SK-N-SH (cell line): Measurements from ENCODE around the gene SAP30L. TPM values are rescaled to one million over a fixed set of nuclear protein-coding genes. Genes with fewer than 3 reads are reported as not detected.

Experiments used
- CTCF ChIA-PET: fragments of 300-600, 350-600 bp; formaldehyde crosslinking; extraction: SDS; loops from one replicate; lab custom pipeline; 2021; lab: Yijun Ruan, JAX
- POLR2A ChIA-PET: fragments of 350-600 bp; sonication (Branson Sonifier 250); formaldehyde crosslinking; extraction: SDS; loops from one replicate; lab custom pipeline; 2020; ENCODE audit warnings: antibody characterized with exemption, inconsistent platforms; lab: Yijun Ruan, JAX
- DNase-seq: peaks from one replicate; pipeline ENCODE4 v3.0.0; 2012
- H2AFZ ChIP-seq: fragments of 200-600 bp; sonication (generic); 2 replicates; pipeline ENCODE4 v1.8.1; 2016; ENCODE audit warnings: antibody characterized with exemption, mild to moderate bottlenecking, low read depth
- H3F3A ChIP-seq: fragments of 200-600 bp; sonication (generic); replicated peaks from 2 replicates; pipeline ENCODE3; 2016; ENCODE audit warnings: antibody characterized with exemption, mild to moderate bottlenecking; ENCODE audit not compliant: insufficient read depth
- H3K27ac ChIP-seq, 2 experiments: fragments of 200-500 bp in 1 of 2; fragments of 200-600 bp in 1 of 2; sonication (Bioruptor generic) in 1 of 2; sonication (generic), shearing (Covaris generic) in 1 of 2; 2 replicates each; pipeline versions ENCODE4 v1.5.1 to v1.6.1; 2014 to 2016; ENCODE audit warnings: low read depth in 2 of 2, inconsistent platforms in 1 of 2, low read length in 1 of 2, mild to moderate bottlenecking in 1 of 2, mixed read lengths in 1 of 2
- H3K27me3 ChIP-seq: fragments of 200-600 bp; sonication (generic), shearing (Covaris generic); 2 replicates; pipeline ENCODE4 v1.6.1; 2016; ENCODE audit warnings: mixed run types; ENCODE audit not compliant: insufficient read depth
- H3K36me3 ChIP-seq, 2 experiments: fragments of 200-500 bp in 1 of 2; fragments of 200-600 bp in 1 of 2; sonication (Bioruptor generic) in 1 of 2; sonication (generic) in 1 of 2; replicated peaks in 1 of 2; 2 replicates each; pipeline versions ENCODE3 to v1.5.1; 2014 to 2016; ENCODE audit warnings: low read length in 1 of 2, mild to moderate bottlenecking in 1 of 2; ENCODE audit not compliant: insufficient read depth in 2 of 2, control insufficient read depth in 1 of 2
- H3K4me1 ChIP-seq, 2 experiments: fragments of 200-500 bp in 1 of 2; fragments of 200-600 bp in 1 of 2; sonication (Bioruptor generic) in 1 of 2; sonication (generic), shearing (Covaris generic) in 1 of 2; 2 replicates each; pipeline versions ENCODE4 v1.5.1 to v1.6.1; 2014 to 2016; ENCODE audit warnings: low read depth in 1 of 2, low read length in 1 of 2, mixed run types in 1 of 2; ENCODE audit not compliant: insufficient read depth in 2 of 2, control insufficient read depth in 1 of 2
- H3K4me2 ChIP-seq: fragments of 200-600 bp; sonication (generic), shearing (Covaris generic); 2 replicates; pipeline ENCODE4 v1.6.1; 2017; ENCODE audit warnings: mixed run types
- H3K4me3 ChIP-seq, 2 experiments: fragments of 200-500 bp in 1 of 2; fragments of 200-600 bp in 1 of 2; sonication (Bioruptor generic) in 1 of 2; sonication (generic), shearing (Covaris generic) in 1 of 2; 2 replicates each; pipeline versions ENCODE4 v1.5.1 to v1.8.1; 2014 to 2016; ENCODE audit warnings: low read depth in 2 of 2, inconsistent platforms in 1 of 2, low read length in 1 of 2, mild to moderate bottlenecking in 1 of 2, mixed read lengths in 1 of 2, moderate library complexity in 1 of 2
- H3K79me2 ChIP-seq: fragments of 200-600 bp; sonication (generic); 2 replicates; pipeline ENCODE4 v1.8.1; 2017; ENCODE audit warnings: mild to moderate bottlenecking; ENCODE audit not compliant: insufficient read depth
- H3K9ac ChIP-seq: fragments of 200-600 bp; sonication (generic); 2 replicates; pipeline ENCODE4 v1.6.1; 2017; ENCODE audit warnings: mixed run types
- H3K9me2 ChIP-seq: fragments of 200-600 bp; sonication (generic); 2 replicates; pipeline ENCODE4 v1.6.1; 2017; ENCODE audit warnings: mixed run types
- H3K9me3 ChIP-seq: fragments of 200-600 bp; sonication (generic); 2 replicates; pipeline ENCODE4 v1.6.1; 2017; ENCODE audit warnings: mixed run types, mild to moderate bottlenecking, moderate library complexity
- H4K20me1 ChIP-seq: fragments of 200-600 bp; sonication (generic); 2 replicates; pipeline ENCODE4 v1.6.1; 2017; ENCODE audit warnings: mild to moderate bottlenecking, mixed run types; ENCODE audit not compliant: insufficient read depth
- CHD2 ChIP-seq: fragments of 150-350 bp; IDR thresholded peaks from 2 replicates; pipeline ENCODE4 v1.6.1; 2018; ENCODE audit warnings: low read length; ENCODE audit not compliant: partially characterized antibody
- EP300 ChIP-seq, 2 experiments: IDR thresholded peaks; 2 replicates each; pipeline versions ENCODE4 v1.4.0 to v1.6.1; 2012; ENCODE audit warnings: borderline replicate concordance in 1 of 2, low read depth in 1 of 2, low read length in 1 of 2
- FOXM1 ChIP-seq: IDR thresholded peaks from 2 replicates; pipeline ENCODE4 v1.4.0; 2012; ENCODE audit warnings: low read depth, mild to moderate bottlenecking
- IRF3 ChIP-seq: fragments of 150-350 bp; IDR thresholded peaks from 2 replicates; pipeline ENCODE4 v1.6.1; 2016; ENCODE audit warnings: mild to moderate bottlenecking, low read depth, low read length
- MAX ChIP-seq: IDR thresholded peaks from 2 replicates; pipeline ENCODE4 v1.4.0; 2012; ENCODE audit warnings: low read depth
- PBX3 ChIP-seq: IDR thresholded peaks from 2 replicates; pipeline ENCODE4; 2012
- POLR2AphosphoS5 ChIP-seq: IDR thresholded peaks from 2 replicates; pipeline ENCODE4 v1.6.1; 2012; ENCODE audit warnings: low read depth, low read length
- RAD21 ChIP-seq: IDR thresholded peaks from 2 replicates; pipeline ENCODE4 v1.6.1; 2012; ENCODE audit warnings: mild to moderate bottlenecking, low read length
- REST ChIP-seq: IDR thresholded peaks from 2 replicates; pipeline ENCODE4 v1.6.1; 2012; ENCODE audit warnings: mild to moderate bottlenecking, low read depth, low read length, moderate library complexity
- RFX5 ChIP-seq: IDR thresholded peaks from 2 replicates; pipeline ENCODE4 v1.6.1; 2012; ENCODE audit warnings: mild to moderate bottlenecking, improper control_type of control experiment, low read length
- TAF1 ChIP-seq: IDR thresholded peaks from 2 replicates; pipeline ENCODE4 v1.6.1; 2012; ENCODE audit warnings: low read depth, mild to moderate bottlenecking, low read length, moderate library complexity, borderline replicate concordance
- TCF12 ChIP-seq: IDR thresholded peaks from 2 replicates; pipeline ENCODE4 v1.4.0; 2012
- USF1 ChIP-seq: IDR thresholded peaks from 2 replicates; pipeline ENCODE4 v1.4.0; 2012; ENCODE audit warnings: low read depth, borderline replicate concordance
- WGBS: methylation state at CpG from one replicate; pipeline ENCODE4 v1.1.6; 2017; ENCODE audit warnings: low lambda C conversion rate; 5-methylcytosine and 5-hydroxymethylcytosine counted together
- polyA plus RNA-seq, 3 experiments: library from polyadenylated mRNA; depleted of rRNA; stranded (reverse); fragments of >200 nt; gene quantifications; 2 replicates each; pipeline ENCODE4 v1.2.3, GENCODE V29; 2012

Gene SAP30L
- polyA plus RNA-seq, 1 of the 3 experiments (the other 2 are of a cell fraction): 26.6 TPM

- no peaks in the 10 kb centered on the region for H3K9me2 ChIP-seq
Measured at GRCh38 chr5:154464438-154464837, 18.6 kb downstream of the SAP30L start.

GRCh38 chr5:154465169-154465568, 19.4 kb downstream of the SAP30L start:
- WGBS: 35% methylated on average over 6 of the region's 6 CpGs
- H3K9ac ChIP-seq: no peak overlapping the region
- CTCF ChIA-PET: interaction anchor here (1.0 to 14.6 kb wide), 8 partner anchors 43 to 275 kb away, joined by 3 to 295 read pairs (median 4); partner anchors contain the start of gene GALNT10
- no peak overlapping the region for H3K27ac ChIP-seq
- H3K4me3 ChIP-seq: no peak overlapping the region
- H3K9me3 ChIP-seq: no peaks in the 10 kb centered on the region
- no peak overlapping the region for H3K4me2 ChIP-seq
- no peak overlapping the region for H2AFZ ChIP-seq
- peaks cover 2% of the 10 kb centered on the region for H3F3A ChIP-seq
- POLR2A ChIA-PET: no interaction called here
- no peak for DNase-seq
- H4K20me1 ChIP-seq: no peaks in the 10 kb centered on the region
- no peaks in the 10 kb centered on the region for H3K27me3 ChIP-seq
- H3K36me3 ChIP-seq: no peaks in the 10 kb centered on the region
- peaks cover 0 to 23% of the 10 kb centered on the region in 2 experiments; a peak in 2 of 4 replicates for H3K4me1 ChIP-seq
- TF ChIP-seq CHD2 (no peak), RAD21 (no peak), EP300 (IDR thresholded peaks at IDR 0.05; ENCODE audit: borderline replicate concordance in 1 of 2, low read depth in 1 of 2, low read length in 1 of 2) (no peak), TAF1 (no peak), FOXM1 (no peak), IRF3 (no peak), RFX5 (no peak), TCF12 (no peak), MAX (no peak), REST (no peak)
- H3K9me2 ChIP-seq: no peaks in the 10 kb centered on the region
- no peaks in the 10 kb centered on the region for H3K79me2 ChIP-seq

More at GRCh38 chr5:154464438-154464837, 18.6 kb downstream of the SAP30L start:
- H4K20me1 ChIP-seq: no peaks in the 10 kb centered on the region
- POLR2A ChIA-PET: interaction anchor here (0.8 kb wide), 1 partner anchor 140 kb away, joined by 3 read pairs; no protein-coding TSS in a partner anchor
- no peak for DNase-seq
- 14% methylated on average over 1 of the region's 1 CpG for WGBS
- no peak overlapping the region for H2AFZ ChIP-seq
- H3K4me1 ChIP-seq: peaks cover 0 to 21% of the 10 kb centered on the region in 2 experiments; a peak in 1 of 4 replicates
- H3K36me3 ChIP-seq: peaks cover 0 to under 1% of the 10 kb centered on the region in 2 experiments
- CTCF ChIA-PET: interaction anchor here (1.0 to 6.7 kb wide), 5 partner anchors 42 to 489 kb away, joined by 3 to 45 read pairs (median 3); no protein-coding TSS in a partner anchor
- H3K4me2 ChIP-seq: no peak overlapping the region
- H3K9ac ChIP-seq: no peak overlapping the region
- no peaks in the 10 kb centered on the region for H3K79me2 ChIP-seq
- no peaks in the 10 kb centered on the region for H3K9me3 ChIP-seq
- H3K4me3 ChIP-seq: no peak overlapping the region
- no peak overlapping the region for H3K27ac ChIP-seq
- no peaks in the 10 kb centered on the region for H3F3A ChIP-seq
- H3K27me3 ChIP-seq: no peaks in the 10 kb centered on the region
- no peak for TF ChIP-seq USF1
- no peak for TF ChIP-seq POLR2AphosphoS5
- TF ChIP-seq PBX3: no peak
